Activated CD8-positive, alpha-beta memory T cell treated with anti-CD3 and anti-CD28 coated beads, Interleukin-2, amount 50 U/mL, for 24 hours (primary cell): ENCODE results near the gene KRT16.
"Not testable (repeated sequence)": the region's sequence is repeated elsewhere in the genome, so short reads cannot be mapped to it uniquely, and the experiment has no call there.

Source experiments
- DNase-seq: peaks from one replicate; pipeline ENCODE4 v3.0.0-alpha.2; 2020; ENCODE audit errors: extremely low read depth

The KRT16 gene

GRCh38 chr17:41615454-41615853 is 2.9 kb upstream of the KRT16 start:
- no peak for DNase-seq

DNA sequence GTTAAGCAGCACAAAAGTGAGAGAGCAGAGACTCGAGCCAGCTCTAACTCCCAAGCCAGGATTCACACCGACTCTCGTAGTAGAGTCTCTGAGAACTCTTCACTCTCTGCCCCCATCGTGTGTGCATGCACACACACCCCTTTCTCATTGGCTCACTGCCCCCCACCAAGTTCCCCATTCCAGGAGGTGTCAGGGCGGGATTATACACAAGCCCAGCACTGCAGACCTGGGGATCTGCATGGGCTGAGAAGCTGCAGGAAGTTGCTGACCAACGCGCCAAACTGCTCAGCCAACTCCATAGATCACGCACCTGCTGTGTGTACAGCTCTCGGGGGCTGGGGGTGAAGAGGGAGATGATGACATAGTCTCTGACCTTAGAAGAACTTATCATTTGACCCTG is 2.2 kb upstream of the KRT16 start:
- DNase-seq, result not testable (repeated sequence)

DNA sequence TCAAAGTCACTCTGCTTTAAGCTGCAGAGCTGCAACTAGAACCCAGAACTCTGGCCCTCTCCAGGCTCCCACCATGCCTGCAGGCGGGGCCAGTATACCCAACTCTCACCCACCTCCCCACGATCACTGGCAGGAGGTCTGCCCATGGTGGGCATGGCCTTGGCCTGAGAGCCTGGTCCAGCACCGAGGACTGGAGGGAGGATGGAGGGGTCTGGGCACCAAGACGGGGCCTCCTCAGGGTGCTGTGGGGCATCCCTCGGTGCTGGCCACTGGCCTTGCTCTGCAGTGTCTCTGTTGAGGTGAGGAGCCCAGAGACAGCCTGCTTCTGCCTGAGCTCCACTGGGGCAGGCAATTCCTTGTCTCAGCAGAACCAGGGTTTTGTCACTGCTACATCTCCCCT is 1.5 kb upstream of the KRT16 start:
- no peak for DNase-seq

- DNase-seq, result no peak
Observed at GRCh38 chr17:41613277-41614082, 913 bp upstream of the KRT16 start.

- DNase-seq, result no peak
Observed at GRCh38 chr17:41610965-41611640, 1.5 kb downstream of the KRT16 start.

DNA sequence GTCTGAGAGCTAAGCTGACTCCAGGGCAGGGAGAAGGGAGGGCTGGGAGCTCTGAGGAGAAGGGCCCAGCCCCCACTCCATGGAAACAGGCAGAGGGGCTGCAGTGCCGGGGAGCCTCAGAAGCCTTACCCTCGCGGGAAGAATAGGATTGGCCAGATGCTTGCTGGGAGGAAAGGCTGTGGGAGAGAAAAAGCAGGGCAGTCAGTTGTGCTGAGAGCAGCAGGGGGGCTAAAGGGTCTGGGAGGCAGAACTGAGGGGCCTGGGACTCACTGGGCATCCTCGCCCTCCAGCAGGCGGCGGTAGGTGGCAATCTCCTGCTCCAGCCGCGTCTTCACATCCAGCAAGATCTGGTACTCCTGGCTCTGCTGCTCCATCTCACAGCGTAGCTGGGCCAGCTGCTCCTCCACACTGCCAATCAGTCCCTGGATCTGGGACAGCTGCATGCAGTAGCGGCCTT is 2.5 kb downstream of the KRT16 start:
- DNase-seq, result not testable (repeated sequence)

- DNase-seq, result not testable (repeated sequence)
Observed at GRCh38 chr17:41606930-41607329, 5.6 kb downstream of the KRT16 start.

DNA sequence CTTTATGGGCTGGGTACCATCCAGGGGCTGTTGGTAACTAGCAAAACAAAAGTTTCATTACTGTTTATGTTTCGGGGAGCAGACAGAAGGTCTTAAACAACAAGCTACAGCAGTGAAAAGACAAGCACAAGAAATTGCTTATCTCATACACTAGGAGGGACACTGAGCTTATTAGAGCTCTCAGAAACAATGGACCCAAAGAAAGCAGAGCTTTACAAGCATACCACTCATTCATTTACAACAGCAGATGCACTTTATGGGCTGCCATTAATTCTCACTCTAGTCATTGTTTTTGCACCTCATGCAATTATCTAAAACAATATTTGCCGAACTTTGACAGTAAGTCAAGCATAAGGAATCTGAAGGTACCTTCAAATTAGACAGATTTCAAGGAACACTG is 10.0 kb downstream of the KRT16 start:
- DNase-seq, result no peak

DNA sequence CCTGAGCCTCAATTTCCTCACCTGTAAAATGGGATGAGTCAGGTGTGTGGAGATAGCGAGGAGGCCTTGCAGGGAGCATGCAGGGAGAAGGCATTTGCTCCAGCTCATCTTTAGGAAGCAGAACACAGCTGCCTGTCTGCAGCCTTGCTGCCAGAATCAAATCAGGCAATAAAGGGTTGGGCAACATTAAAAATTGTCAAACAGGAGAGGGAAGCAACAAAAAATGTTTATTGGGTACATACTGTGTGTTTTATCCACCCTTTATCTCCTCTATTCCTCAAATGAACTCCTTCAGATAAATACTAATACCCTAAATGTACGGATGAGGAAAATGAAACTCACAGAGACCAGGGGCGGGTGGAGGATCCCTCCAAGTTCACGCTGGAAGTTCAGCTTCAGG is 12.2 kb downstream of the KRT16 start:
- DNase-seq, result no peak

GRCh38 chr17:41599680-41600079 is 12.9 kb downstream of the KRT16 start:
- no peak for DNase-seq

DNA sequence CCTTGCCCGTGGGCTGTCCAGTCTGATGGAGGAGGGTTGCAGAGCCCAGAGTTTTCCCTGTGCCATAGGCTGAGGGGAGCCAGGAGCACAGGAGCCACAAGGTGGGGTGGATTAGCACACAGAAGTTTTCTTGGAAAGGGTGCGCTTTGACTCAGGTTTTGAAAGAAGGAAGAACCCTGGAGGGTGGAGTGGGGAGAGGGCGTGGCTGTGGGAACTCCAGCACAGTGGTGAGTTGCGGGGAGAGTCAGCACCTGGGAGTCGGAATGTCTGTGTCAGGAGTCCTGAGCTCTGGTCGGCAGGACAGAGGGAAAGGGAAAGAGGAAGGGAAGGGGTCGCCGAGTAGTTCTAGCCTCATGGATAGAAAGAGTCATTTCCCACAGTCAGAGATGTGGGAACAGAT is 17.0 kb downstream of the KRT16 start:
- no peak for DNase-seq

DNA sequence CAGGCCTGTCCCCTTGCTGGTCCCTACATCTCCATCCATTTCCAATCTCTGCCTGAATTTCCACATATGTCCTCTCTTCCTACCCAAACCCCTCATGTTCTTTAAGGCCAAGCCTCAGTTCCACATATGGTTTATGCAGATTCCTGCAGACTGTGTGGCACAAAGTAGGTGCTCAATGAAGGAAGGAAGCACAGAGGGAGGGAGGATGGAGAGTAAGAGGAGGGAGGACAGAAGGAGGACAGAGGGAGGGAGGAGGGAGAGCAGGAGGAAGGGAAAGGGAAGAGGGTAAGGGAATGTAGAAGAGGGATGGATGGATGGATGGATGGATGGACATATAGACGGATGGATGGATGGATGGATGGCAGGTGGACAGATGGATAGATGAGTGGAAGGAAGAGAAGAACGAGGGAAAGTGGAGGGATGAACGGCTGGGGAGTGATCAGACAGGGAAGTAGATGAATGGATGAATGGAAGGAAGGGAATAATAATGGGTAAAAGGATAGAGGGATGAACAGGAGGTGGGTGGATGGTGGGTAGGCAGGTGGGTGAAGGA is 18.1 kb downstream of the KRT16 start:
- DNase-seq, result no peak

DNA sequence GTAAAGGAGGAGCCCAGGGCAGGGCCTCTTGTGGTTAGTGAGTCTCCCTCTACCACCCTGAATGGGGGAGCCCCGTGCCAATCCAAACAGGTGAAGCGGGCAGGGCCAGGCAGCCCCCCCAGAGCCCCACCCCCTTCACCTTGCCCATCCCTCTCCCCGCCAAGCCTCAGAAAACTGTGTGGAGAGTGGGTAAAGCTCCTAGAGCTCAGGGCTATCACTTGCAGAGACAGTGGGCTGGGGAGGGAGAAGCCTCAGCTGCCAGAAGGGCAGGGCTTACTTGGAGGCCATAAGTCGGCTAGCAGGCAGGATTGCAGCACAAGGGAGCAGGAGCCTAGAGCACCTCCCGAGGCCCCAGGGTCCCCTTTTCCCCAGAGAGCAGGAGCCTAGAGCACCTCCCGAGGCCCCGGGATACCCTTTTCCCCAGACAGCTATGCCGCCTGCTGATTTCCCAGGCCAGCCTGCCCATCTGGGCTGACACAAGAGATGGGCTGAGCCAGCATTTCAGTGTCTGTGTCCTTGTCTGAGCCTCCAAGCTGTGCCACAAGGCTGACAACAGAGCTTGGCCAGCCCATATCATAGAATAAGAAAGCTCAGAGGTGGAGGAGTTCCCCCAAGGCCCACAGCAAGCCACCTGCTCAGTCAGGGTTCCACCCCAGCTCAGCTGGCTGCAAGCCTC is 19.1 kb downstream of the KRT16 start:
- DNase-seq, result no peak

- DNase-seq, result no peak
Observed at GRCh38 chr17:41592601-41593305, 19.8 kb downstream of the KRT16 start.

GRCh38 chr17:41589301-41589700 is 23.3 kb downstream of the KRT16 start:
- no peak for DNase-seq

DNA sequence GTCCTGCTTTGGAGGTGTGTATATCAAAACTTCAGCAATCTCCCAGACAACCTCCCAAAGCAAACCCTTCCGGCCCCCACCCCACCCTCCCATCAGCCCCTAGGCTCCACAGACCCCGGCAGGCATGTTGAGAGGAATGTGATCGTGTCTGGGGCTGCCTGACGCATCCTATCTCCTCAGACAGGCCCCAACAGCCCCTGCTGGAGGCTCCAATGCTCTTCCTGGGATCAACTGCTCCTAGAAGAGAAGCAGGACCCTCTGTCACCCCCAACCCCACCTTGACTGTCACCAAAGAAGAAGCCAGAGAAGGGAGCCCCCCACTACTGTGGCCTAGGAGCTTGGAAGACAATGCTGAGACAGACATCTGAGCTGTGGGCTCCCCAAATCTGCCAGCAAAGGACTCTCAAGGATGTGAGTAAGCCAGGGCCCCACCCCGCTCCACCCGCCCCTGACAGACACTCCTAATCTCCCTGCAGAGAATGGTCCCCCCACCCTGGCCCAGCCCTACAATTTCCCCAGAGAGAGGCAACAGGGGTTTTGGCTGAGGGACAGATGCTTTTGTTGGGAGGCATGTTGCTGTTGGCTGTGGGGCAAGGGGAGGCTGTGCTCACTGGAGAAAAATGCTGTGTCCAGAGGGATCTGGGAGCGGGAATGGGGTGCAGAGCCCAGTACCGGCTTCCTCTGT is 24.3 kb downstream of the KRT16 start:
- no peak for DNase-seq

GRCh38 chr17:41586863-41587495 is 25.6 kb downstream of the KRT16 start, which contains the start of gene KRT14:
Gene KRT14 (minus strand): TSS chr17:41586895. CDS start chr17:41586834, 61 bp downstream.
- no peak for DNase-seq

- DNase-seq, result no peak
Observed at GRCh38 chr17:41585301-41586056, 27.1 kb downstream of the KRT16 start.

- DNase-seq, result not testable (repeated sequence)
Observed at GRCh38 chr17:41584331-41584927, 28.1 kb downstream of the KRT16 start.
